OCI-LY3 (cell line): ENCODE results near the gene ZFAND3.
"Not testable (repeated sequence)": the region's sequence is repeated elsewhere in the genome, so short reads cannot be mapped to it uniquely, and the experiment has no call there.

Experiments used
- H2AFZ ChIP-seq: fragments of 200-600, 300-600 bp; shearing (Covaris generic); 2 replicates; pipeline ENCODE4 v1.6.0; 2014; ENCODE audit warnings: antibody characterized with exemption, low read depth, low read length
- H3K27ac ChIP-seq: fragments of 200-600, 300-600 bp; sonication (generic); 2 replicates; pipeline ENCODE4 v1.5.1; 2014; ENCODE audit warnings: mild to moderate bottlenecking, low read length, moderate library complexity, mixed read lengths
- H3K27me3 ChIP-seq: fragments of 200-600, 300-600 bp; sonication (generic); 2 replicates; pipeline ENCODE4 v1.6.1; 2014; ENCODE audit warnings: low read depth, low read length, mixed read lengths
- H3K36me3 ChIP-seq: fragments of 200-600, 300-600 bp; sonication (generic); replicated peaks from 2 replicates; pipeline ENCODE3; 2014; ENCODE audit warnings: low read depth, low read length, mixed read lengths
- H3K4me1 ChIP-seq: fragments of 300-600, 200-600 bp; sonication (generic); 2 replicates; pipeline ENCODE4 v1.6.1; 2014; ENCODE audit warnings: low read length, mixed read lengths
- H3K4me2 ChIP-seq: fragments of 200-600, 300-600 bp; sonication (generic); 2 replicates; pipeline ENCODE4 v1.6.1; 2014; ENCODE audit warnings: low read length, mixed read lengths
- H3K4me3 ChIP-seq: fragments of 300-600, 200-600 bp; sonication (generic); 2 replicates; pipeline ENCODE4 v1.5.1; 2014; ENCODE audit warnings: antibody characterized with exemption, mild to moderate bottlenecking, low read length, moderate library complexity
- H3K79me2 ChIP-seq: fragments of 300-600, 200-600 bp; shearing (Covaris generic); 2 replicates; pipeline ENCODE4 v1.6.1; 2014; ENCODE audit warnings: mild to moderate bottlenecking, low read length, mixed read lengths
- H3K9ac ChIP-seq: fragments of 300-600, 200-600 bp; shearing (Covaris generic); 2 replicates; pipeline ENCODE4 v1.6.0; 2014; ENCODE audit warnings: mild to moderate bottlenecking, low read length, moderate library complexity
- H3K9me3 ChIP-seq: fragments of 200-600, 300-600 bp; shearing (Covaris generic); 2 replicates; pipeline ENCODE4 v1.6.1; 2014; ENCODE audit warnings: low read length, mixed read lengths; ENCODE audit not compliant: insufficient read depth
- H4K20me1 ChIP-seq: fragments of 200-600, 300-600 bp; sonication (generic); 2 replicates; pipeline ENCODE4 v1.6.1; 2016; ENCODE audit warnings: low read length, mixed read lengths; ENCODE audit not compliant: insufficient read depth
- EZH2phosphoT487 ChIP-seq: fragments of 200-600 bp; shearing (Covaris generic); IDR thresholded peaks from 2 replicates; pipeline ENCODE4 v1.6.1; 2018; ENCODE audit warnings: antibody characterized with exemption, mixed run types, low read depth
- TF ChIP-seq, protein P1 (sequence below): fragments of 200-600, 300-600 bp; sonication (generic); IDR thresholded peaks from 2 replicates; pipeline ENCODE4 v1.5.1; 2014; ENCODE audit warnings: antibody characterized with exemption, low read length, low read depth

ZFAND3 gene

DNA sequence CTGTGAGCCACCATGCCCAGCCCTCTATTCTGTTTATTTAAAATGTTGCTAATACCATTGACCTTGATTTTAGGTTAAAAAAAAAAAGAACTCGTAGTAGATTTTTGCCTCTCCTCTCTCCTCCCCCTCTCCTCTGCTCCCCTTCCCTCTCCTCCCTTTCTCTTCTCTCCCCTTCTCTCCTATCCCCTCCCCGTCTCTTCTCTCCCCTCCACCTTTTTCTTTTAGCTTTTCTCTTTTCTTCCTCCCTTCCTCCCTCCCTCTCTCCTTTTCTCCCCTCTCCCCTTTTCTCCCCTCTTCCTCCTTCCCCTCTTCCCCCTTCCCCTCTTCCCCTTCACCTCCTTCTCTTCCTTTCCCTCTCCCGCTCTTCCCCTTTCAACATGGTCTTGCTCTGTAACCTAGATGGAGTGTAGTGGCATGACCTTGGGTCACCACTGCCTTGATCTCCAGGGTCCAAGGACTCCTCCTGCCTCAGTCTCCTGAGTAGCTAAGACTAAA is 223.8 kb downstream of the ZFAND3 start:
- Histone ChIP-seq H3K4me3 (no peak overlapping the region), H3K27ac (no peak overlapping the region), H3K4me2 (no peak overlapping the region), H2AFZ (no peak overlapping the region), H3K79me2 (no peaks in the 10 kb centered on the region; the same call in 1 of the 2 replicates), H3K9me3 (no peaks in the 10 kb centered on the region), H3K4me1 (no peaks in the 10 kb centered on the region), H3K9ac (no peak overlapping the region), H3K27me3 (no peaks in the 10 kb centered on the region), H4K20me1 (peaks cover 12% of the 10 kb centered on the region; the same call in 1 of the 2 replicates), H3K36me3 (no peaks in the 10 kb centered on the region)
- TF ChIP-seq, protein P1, sequence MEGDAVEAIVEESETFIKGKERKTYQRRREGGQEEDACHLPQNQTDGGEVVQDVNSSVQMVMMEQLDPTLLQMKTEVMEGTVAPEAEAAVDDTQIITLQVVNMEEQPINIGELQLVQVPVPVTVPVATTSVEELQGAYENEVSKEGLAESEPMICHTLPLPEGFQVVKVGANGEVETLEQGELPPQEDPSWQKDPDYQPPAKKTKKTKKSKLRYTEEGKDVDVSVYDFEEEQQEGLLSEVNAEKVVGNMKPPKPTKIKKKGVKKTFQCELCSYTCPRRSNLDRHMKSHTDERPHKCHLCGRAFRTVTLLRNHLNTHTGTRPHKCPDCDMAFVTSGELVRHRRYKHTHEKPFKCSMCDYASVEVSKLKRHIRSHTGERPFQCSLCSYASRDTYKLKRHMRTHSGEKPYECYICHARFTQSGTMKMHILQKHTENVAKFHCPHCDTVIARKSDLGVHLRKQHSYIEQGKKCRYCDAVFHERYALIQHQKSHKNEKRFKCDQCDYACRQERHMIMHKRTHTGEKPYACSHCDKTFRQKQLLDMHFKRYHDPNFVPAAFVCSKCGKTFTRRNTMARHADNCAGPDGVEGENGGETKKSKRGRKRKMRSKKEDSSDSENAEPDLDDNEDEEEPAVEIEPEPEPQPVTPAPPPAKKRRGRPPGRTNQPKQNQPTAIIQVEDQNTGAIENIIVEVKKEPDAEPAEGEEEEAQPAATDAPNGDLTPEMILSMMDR, result no peak
- TF ChIP-seq EZH2phosphoT487, result no peak

DNA sequence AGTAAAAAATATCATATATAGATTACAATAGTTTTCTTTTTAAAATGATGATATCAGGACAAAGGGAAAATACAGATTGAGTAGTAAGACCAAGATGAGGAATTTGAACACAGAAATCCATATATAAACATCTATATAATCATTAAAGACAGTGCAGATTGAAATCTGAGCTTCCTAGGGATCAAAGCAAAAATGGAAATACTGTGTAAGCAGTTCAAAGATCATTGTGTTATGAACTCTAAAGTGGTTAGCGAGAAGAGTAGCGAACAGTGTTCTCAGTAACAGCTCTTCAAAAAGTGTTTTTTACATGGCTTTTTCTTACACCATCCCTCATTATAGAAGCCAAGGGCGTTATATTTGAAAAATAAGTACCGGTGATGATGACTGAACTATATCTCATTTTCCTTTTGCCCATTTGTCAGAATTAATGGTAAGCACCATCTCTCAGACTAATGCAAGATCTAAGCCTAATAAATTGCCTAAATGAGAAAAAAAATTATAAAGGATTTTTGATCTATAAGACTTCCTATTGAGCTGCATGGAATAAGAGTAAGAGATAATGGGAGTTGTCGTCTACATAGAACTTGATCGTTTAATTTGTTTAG is 226.3 kb downstream of the ZFAND3 start:
- Histone ChIP-seq H3K4me1 (no peaks in the 10 kb centered on the region), H2AFZ (no peak overlapping the region), H4K20me1 (peaks cover 17% of the 10 kb centered on the region; the same call in 1 of the 2 replicates), H3K27ac (no peak overlapping the region), H3K36me3 (no peaks in the 10 kb centered on the region), H3K27me3 (no peaks in the 10 kb centered on the region), H3K4me2 (no peak overlapping the region), H3K79me2 (no peaks in the 10 kb centered on the region), H3K9ac (no peak overlapping the region), H3K4me3 (no peak overlapping the region), H3K9me3 (no peaks in the 10 kb centered on the region)
- no peak for TF ChIP-seq EZH2phosphoT487
- TF ChIP-seq, protein P1, result no peak

GRCh38 chr6:38047562-38047961 is 228.0 kb downstream of the ZFAND3 start:
- Histone ChIP-seq H4K20me1 (0 out of 2 replicates have a peak, but pooled peaks cover 17% of the 10 kb centered on the region), H3K9me3 (no peaks in the 10 kb centered on the region), H2AFZ (no peak overlapping the region), H3K4me2 (no peak overlapping the region), H3K36me3 (no peaks in the 10 kb centered on the region), H3K79me2 (no peaks in the 10 kb centered on the region; the same call in 1 of the 2 replicates), H3K27me3 (no peaks in the 10 kb centered on the region), H3K4me1 (no peaks in the 10 kb centered on the region), H3K27ac (no peak overlapping the region), H3K9ac (no peak overlapping the region), H3K4me3 (no peak overlapping the region)
- TF ChIP-seq EZH2phosphoT487, result no peak
- TF ChIP-seq, protein P1, result no peak

DNA sequence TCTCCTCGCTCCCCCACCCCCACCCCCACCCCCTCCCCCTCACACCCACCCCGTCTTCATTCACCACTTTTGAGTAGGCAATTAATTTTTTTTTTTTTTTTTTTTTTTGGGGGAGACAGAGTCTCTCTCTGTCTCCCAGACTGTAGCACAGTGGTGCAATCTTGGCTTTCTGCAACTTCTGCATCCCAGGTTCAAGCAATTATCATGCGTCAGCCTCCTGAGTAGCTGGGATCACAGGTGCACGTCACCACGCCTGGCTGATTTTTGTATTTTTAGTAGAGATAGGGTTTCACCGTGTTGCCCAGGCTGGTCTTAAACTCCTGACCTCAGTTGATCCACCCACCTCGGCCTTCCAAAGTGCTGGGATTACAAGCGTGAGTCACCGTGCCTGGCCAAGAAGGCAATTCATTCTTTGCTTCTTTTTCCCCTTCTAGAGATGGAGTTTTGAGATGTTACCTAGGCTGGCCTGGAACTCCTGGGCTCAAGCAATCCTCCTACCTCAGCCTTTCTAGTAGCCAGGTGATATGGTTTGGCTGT is 230.4 kb downstream of the ZFAND3 start:
- H3K79me2 ChIP-seq, H3K27ac ChIP-seq: not testable (repeated sequence)

More for the DNA sequence above, 230.4 kb downstream of the ZFAND3 start:
- H2AFZ ChIP-seq, H3K9me3 ChIP-seq, H3K36me3 ChIP-seq, H3K4me2 ChIP-seq, H3K4me1 ChIP-seq, H3K27me3 ChIP-seq, H3K4me3 ChIP-seq, H3K9ac ChIP-seq: not testable (repeated sequence)
- H4K20me1 ChIP-seq, result peaks cover 13% of the 10 kb centered on the region; the same call in 1 of the 2 replicates
